GM12878 (cell line): ENCODE results near the gene IQSEC2. TPM values are rescaled to one million over a fixed set of nuclear protein-coding genes. Genes with fewer than 3 reads are reported as not detected.

Experiments
- ATAC-seq: fragments of 200-7000 bp; cut with Tn5 transposase; 3 replicates; pipeline ENCODE4 v1.9.1; 2020; ENCODE audit warnings: mild to moderate bottlenecking, moderate library complexity
- BruUV-seq: library from RNA; stranded (reverse); fragments of 400-500 nt; replicated peaks from 2 replicates; lab custom pipeline; 2021; lab: Mats Ljungman, UMichigan
- CTCF ChIA-PET: fragments of 300-600 bp; sonication (Branson Sonifier 250); formaldehyde crosslinking; extraction: SDS; loops from one replicate; lab custom pipeline; 2021; ENCODE audit warnings: inconsistent platforms; lab: Yijun Ruan, JAX
- POLR2A ChIA-PET: fragments of 350-600 bp; formaldehyde crosslinking; extraction: SDS; loops from one replicate; lab custom pipeline; 2021; ENCODE audit warnings: inconsistent platforms; lab: Charles Lee
- RAD21 ChIA-PET: fragments of 300-600 bp; sonication (Branson Sonifier 250); formaldehyde crosslinking; loops from one replicate; lab custom pipeline; 2023; ENCODE audit warnings: antibody characterized with exemption; ENCODE audit not compliant: unreplicated experiment; lab: Charles Lee
- SMC1A ChIA-PET: fragments of 300-600 bp; sonication (Branson Sonifier 250); formaldehyde crosslinking; loops from one replicate; lab custom pipeline; 2023; ENCODE audit not compliant: unreplicated experiment, uncharacterized antibody; lab: Charles Lee
- DNase-seq: peaks from one replicate; pipeline ENCODE4 v3.0.0-alpha.2; 2011; ENCODE audit warnings: low read depth, low spot score
- FAIRE-seq: peaks from 3 replicates; lab custom pipeline; 2011; peaks lifted over from hg19 to GRCh38; lab: Jason Lieb, UNC
- H2AFZ ChIP-seq: 2 replicates; pipeline ENCODE4 v1.6.0; 2011; ENCODE audit warnings: low read depth, low read length, control low read depth; ENCODE audit not compliant: control insufficient read depth
- H3K27ac ChIP-seq: 2 replicates; pipeline ENCODE4 v1.5.1; 2011; ENCODE audit warnings: control low read depth; ENCODE audit not compliant: control insufficient read depth, insufficient read depth
- H3K27me3 ChIP-seq, 2 experiments: replicated peaks in 1 of 2; 2 replicates each; pipeline versions ENCODE4 v1.6.0 to v1.6.1; 2011; ENCODE audit warnings: low read length in 1 of 2; ENCODE audit not compliant: control insufficient read depth in 2 of 2, insufficient read depth in 2 of 2
- H3K36me3 ChIP-seq, 2 experiments: 2 replicates each; pipeline ENCODE4 v1.5.1; 2011; ENCODE audit warnings: low read length in 1 of 2; ENCODE audit not compliant: control insufficient read depth in 2 of 2, insufficient read depth in 2 of 2
- H3K4me1 ChIP-seq: 2 replicates; pipeline ENCODE4 v1.6.1; 2011; ENCODE audit warnings: mild to moderate bottlenecking, low read length, moderate library complexity, mixed read lengths; ENCODE audit not compliant: control insufficient read depth, insufficient read depth
- H3K4me2 ChIP-seq: 2 replicates; pipeline ENCODE4 v1.6.0; 2011; ENCODE audit warnings: control low read depth; ENCODE audit not compliant: control insufficient read depth, insufficient read depth
- H3K4me3 ChIP-seq: fragments of 200-600 bp; sonication (generic); 2 replicates; pipeline ENCODE4 v1.5.1; 2016
- H3K79me2 ChIP-seq: 2 replicates; pipeline ENCODE4 v1.6.0; 2011; ENCODE audit warnings: low read length; ENCODE audit not compliant: control insufficient read depth, insufficient read depth
- H3K9ac ChIP-seq: 2 replicates; pipeline ENCODE4 v1.8.0; 2011; ENCODE audit warnings: low read length, control low read depth, mixed read lengths; ENCODE audit not compliant: control insufficient read depth, insufficient read depth
- H3K9me3 ChIP-seq: replicated peaks from 3 replicates; pipeline ENCODE4 v1.5.1; 2011; ENCODE audit warnings: mild to moderate bottlenecking, low read length; ENCODE audit not compliant: control insufficient read depth, insufficient read depth
- H4K20me1 ChIP-seq: 2 replicates; pipeline ENCODE4 v1.6.0; 2011; ENCODE audit not compliant: control insufficient read depth, insufficient read depth
- CEBPZ ChIP-seq: fragments of 150-350 bp; IDR thresholded peaks from 2 replicates; pipeline ENCODE4 v1.6.1; 2016; ENCODE audit warnings: low read depth, low read length
- HDAC6 ChIP-seq: fragments of 200-600 bp; sonication (generic); IDR thresholded peaks from one replicate; pipeline ENCODE4 v1.8.0; 2017; ENCODE audit warnings: antibody characterized with exemption; ENCODE audit not compliant: unreplicated experiment
- KLF5 ChIP-seq: fragments of 450-650 bp; IDR thresholded peaks from 2 replicates; pipeline ENCODE4 v1.6.1; 2014; ENCODE audit warnings: mild to moderate bottlenecking; ENCODE audit not compliant: partially characterized antibody
- RB1 ChIP-seq: fragments of 450-650 bp; formaldehyde crosslinking; IDR thresholded peaks from 2 replicates; pipeline ENCODE4 v1.6.1; 2017; ENCODE audit warnings: mild to moderate bottlenecking, borderline replicate concordance
- RELA ChIP-seq: fragments of 450-650 bp; IDR thresholded peaks from 2 replicates; pipeline ENCODE4 v1.8.0; 2014; ENCODE audit warnings: borderline replicate concordance; ENCODE audit not compliant: partially characterized antibody
- ZBTB33 ChIP-seq: fragments of 450-650 bp; IDR thresholded peaks from 2 replicates; pipeline ENCODE4 v1.6.1; 2017; ENCODE audit warnings: mild to moderate bottlenecking
- WGBS: methylation state at CpG from one replicate; pipeline ENCODE4 v1.1.6; 2016; ENCODE audit warnings: low lambda C conversion rate; ENCODE audit not compliant: insufficient replicate concordance, insufficient coverage; ENCODE audit errors: missing lambda C conversion rate; 5-methylcytosine and 5-hydroxymethylcytosine counted together
- in situ Hi-C: fragments of 300-500 bp; cut with MboI; formaldehyde crosslinking; loops from 9 replicates; pipeline ENCODE4 v1.14.3; 2018; ENCODE audit warnings: mixed read lengths
- intact Hi-C: fragments of 100-400 bp; cut with micrococcal nuclease; formaldehyde crosslinking; loops from one replicate; pipeline ENCODE4 v1.14.2; 2022; ENCODE audit not compliant: unreplicated experiment
- polyA plus RNA-seq, 11 experiments: library from polyadenylated mRNA; depleted of rRNA in 4 of 11; unstranded in 6 of 11; stranded (reverse) in 5 of 11; fragments of >200 nt; fragmentation: Nextera tagmentation in 4 of 11; fragmentation: Illumina TruSeq in 1 of 11; extraction: Ambion mirVana in 4 of 11; extraction: Trizol in 1 of 11; gene quantifications; 1 replicate in 1 of 11; 2 replicates in 10 of 11; pipeline versions ENCODE4 v1.2.1 to v1.2.3, GENCODE V29; 2011 to 2016; ENCODE audit warnings: inconsistent platforms in 2 of 11, missing spikeins in 2 of 11, low read depth in 1 of 11
- total RNA-seq, 4 experiments: library from RNA; depleted of rRNA in 3 of 4; stranded (reverse); fragments of >200 nt in 3 of 4; fragmentation: Illumina TruSeq in 1 of 4; extraction: Trizol in 1 of 4; gene quantifications; 2 replicates each; pipeline versions ENCODE4 v1.2.1 to v1.2.3, GENCODE V29; 2013 to 2021
- TF ChIP-seq, protein P1 (sequence below): IDR thresholded peaks from 2 replicates; pipeline ENCODE4 v1.6.1; 2012; ENCODE audit warnings: mild to moderate bottlenecking, low read depth, low read length

Gene IQSEC2
- total and polyA plus RNA-seq, 10 of the 15 experiments (the other 5 are each of a cell fraction or from before 2014, with no cell fraction given) = 0.01 to 0.23 (median 0.04) TPM; not detected in 3

DNA sequence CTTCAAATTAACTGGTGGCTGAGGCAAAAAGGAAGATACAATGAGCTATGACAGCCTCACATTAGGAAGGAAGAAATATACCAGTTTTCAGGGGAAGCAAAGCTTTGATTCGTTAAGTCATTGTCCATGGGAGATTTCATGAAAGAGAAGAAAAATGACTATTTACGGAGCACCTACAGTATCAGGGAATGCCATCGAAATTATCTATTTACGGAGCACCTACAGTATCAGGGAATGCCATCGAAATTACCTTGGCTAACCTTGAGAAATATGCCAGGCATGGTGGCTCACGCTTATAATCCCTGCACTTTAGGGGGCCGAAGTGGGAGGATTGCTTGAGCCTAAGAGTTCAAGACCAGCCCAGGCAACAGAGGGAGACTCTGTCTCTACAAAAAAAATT lies 28.5 kb upstream of the IQSEC2 start (continued):
- TF ChIP-seq CEBPZ = no peak

GRCh38 chrX:53308836-53309235 lies 27.5 kb upstream of the IQSEC2 start:
- Histone ChIP-seq H3K4me1 (peaks cover 3% of the 10 kb centered on the region; the same call in 1 of the 2 replicates), H3K4me2 (no peak overlapping the region), H4K20me1 (no peaks in the 10 kb centered on the region), H3K4me3 (no peak overlapping the region), H2AFZ (no peak overlapping the region), H3K9ac (no peak overlapping the region), H3K9me3 (no peaks in the 10 kb centered on the region), H3K36me3 (no peaks in the 10 kb centered on the region), H3K79me2 (no peaks in the 10 kb centered on the region), H3K27ac (no peak overlapping the region), H3K27me3 (no peaks in the 10 kb centered on the region)
- no peak for ATAC-seq
- ChIA-PET POLR2A (no interaction called here), SMC1A (interaction anchor here (0.8 to 1.4 kb wide), 2 partner anchors 9 to 173 kb away, joined by 3 read pairs; no protein-coding TSS in a partner anchor), CTCF (interaction anchor here (0.9 kb wide), 1 partner anchor 8 kb away, joined by 5 read pairs; no protein-coding TSS in a partner anchor)
- in situ Hi-C loops = no loop called here
- FAIRE-seq = no peak
- BruUV-seq = no TSS peak
- 63% methylated on average over 4 of the region's 4 CpGs for WGBS
- no peak for DNase-seq
- no peak for TF ChIP-seq ZBTB33
- TF ChIP-seq, protein P1, sequence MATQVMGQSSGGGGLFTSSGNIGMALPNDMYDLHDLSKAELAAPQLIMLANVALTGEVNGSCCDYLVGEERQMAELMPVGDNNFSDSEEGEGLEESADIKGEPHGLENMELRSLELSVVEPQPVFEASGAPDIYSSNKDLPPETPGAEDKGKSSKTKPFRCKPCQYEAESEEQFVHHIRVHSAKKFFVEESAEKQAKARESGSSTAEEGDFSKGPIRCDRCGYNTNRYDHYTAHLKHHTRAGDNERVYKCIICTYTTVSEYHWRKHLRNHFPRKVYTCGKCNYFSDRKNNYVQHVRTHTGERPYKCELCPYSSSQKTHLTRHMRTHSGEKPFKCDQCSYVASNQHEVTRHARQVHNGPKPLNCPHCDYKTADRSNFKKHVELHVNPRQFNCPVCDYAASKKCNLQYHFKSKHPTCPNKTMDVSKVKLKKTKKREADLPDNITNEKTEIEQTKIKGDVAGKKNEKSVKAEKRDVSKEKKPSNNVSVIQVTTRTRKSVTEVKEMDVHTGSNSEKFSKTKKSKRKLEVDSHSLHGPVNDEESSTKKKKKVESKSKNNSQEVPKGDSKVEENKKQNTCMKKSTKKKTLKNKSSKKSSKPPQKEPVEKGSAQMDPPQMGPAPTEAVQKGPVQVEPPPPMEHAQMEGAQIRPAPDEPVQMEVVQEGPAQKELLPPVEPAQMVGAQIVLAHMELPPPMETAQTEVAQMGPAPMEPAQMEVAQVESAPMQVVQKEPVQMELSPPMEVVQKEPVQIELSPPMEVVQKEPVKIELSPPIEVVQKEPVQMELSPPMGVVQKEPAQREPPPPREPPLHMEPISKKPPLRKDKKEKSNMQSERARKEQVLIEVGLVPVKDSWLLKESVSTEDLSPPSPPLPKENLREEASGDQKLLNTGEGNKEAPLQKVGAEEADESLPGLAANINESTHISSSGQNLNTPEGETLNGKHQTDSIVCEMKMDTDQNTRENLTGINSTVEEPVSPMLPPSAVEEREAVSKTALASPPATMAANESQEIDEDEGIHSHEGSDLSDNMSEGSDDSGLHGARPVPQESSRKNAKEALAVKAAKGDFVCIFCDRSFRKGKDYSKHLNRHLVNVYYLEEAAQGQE = no peak
- no peak for TF ChIP-seq RELA
- TF ChIP-seq HDAC6 = no peak
- no peak for TF ChIP-seq RB1
- no peak for TF ChIP-seq KLF5
- TF ChIP-seq, all 136 proteins: peak for 0
- RAD21 ChIA-PET = no interaction called here
- intact Hi-C loops = no loop called here
